ENCODE results near the gene KRTAP4-6.
"Not testable (repeated sequence)": the region's sequence is repeated elsewhere in the genome, so short reads cannot be mapped to it uniquely, and the experiment has no call there.

Gene KRTAP4-6

GRCh38 chr17:41127371-41127770, 13.0 kb downstream of the KRTAP4-6 start:
- DNase-seq (ENCODE audit: low read depth): no peak
- TF ChIP-seq, protein P1, sequence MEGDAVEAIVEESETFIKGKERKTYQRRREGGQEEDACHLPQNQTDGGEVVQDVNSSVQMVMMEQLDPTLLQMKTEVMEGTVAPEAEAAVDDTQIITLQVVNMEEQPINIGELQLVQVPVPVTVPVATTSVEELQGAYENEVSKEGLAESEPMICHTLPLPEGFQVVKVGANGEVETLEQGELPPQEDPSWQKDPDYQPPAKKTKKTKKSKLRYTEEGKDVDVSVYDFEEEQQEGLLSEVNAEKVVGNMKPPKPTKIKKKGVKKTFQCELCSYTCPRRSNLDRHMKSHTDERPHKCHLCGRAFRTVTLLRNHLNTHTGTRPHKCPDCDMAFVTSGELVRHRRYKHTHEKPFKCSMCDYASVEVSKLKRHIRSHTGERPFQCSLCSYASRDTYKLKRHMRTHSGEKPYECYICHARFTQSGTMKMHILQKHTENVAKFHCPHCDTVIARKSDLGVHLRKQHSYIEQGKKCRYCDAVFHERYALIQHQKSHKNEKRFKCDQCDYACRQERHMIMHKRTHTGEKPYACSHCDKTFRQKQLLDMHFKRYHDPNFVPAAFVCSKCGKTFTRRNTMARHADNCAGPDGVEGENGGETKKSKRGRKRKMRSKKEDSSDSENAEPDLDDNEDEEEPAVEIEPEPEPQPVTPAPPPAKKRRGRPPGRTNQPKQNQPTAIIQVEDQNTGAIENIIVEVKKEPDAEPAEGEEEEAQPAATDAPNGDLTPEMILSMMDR (conservative IDR thresholded peaks at IDR 0.05; ENCODE audit: control insufficient read depth, insufficient read depth, low read depth, low read length): no peak
- no peak overlapping the region for H3K4me3 ChIP-seq (ENCODE audit: control insufficient read depth, low read depth, low read length)

DNA sequence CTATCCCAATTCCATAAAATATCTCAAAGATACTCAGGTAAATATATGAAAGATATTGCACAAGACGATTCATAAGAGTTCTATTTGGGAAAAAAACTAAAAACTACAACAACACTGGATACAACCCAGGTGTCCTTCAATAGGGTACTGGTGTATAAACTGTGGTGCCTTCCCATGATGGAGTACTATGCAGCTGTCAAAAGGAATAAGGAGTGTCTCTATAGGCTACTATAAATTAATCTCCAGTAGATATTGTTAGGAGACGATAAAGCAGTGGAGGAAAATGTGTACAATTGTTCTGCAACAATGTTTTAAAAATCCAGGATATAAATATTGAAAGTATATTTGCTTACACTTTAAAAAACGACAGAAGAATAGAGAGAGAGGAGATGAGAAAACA, 13.9 kb downstream of the KRTAP4-6 start:
- TF ChIP-seq, protein P1 (conservative IDR thresholded peaks at IDR 0.05; ENCODE audit: control insufficient read depth, insufficient read depth, low read depth, low read length): no peak
- DNase-seq (ENCODE audit: low read depth): no peak
- no peak overlapping the region for H3K4me3 ChIP-seq (ENCODE audit: control insufficient read depth, low read depth, low read length)

DNA sequence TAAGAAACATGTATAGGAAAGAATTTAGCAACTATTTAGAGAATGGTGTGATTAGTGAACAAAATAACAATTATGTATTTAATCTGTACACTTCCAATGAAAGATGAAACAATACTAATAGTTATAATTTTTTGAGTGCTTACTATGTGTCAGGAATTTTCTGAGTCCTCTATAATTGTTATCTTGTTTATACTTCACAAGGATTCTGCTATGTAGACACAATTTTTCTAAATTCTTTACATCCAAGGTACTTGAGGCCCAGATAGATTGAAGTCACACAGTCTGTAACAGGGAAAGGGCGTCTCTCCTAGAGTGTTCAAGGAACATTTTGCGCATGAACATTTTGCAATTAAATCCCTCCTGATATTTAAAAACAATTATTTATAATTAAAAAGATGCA, 15.3 kb downstream of the KRTAP4-6 start:
- DNase-seq (ENCODE audit: low read depth): no peak
- TF ChIP-seq, protein P1 (conservative IDR thresholded peaks at IDR 0.05; ENCODE audit: control insufficient read depth, insufficient read depth, low read depth, low read length): no peak
- no peak overlapping the region for H3K4me3 ChIP-seq (ENCODE audit: control insufficient read depth, low read depth, low read length)

DNA sequence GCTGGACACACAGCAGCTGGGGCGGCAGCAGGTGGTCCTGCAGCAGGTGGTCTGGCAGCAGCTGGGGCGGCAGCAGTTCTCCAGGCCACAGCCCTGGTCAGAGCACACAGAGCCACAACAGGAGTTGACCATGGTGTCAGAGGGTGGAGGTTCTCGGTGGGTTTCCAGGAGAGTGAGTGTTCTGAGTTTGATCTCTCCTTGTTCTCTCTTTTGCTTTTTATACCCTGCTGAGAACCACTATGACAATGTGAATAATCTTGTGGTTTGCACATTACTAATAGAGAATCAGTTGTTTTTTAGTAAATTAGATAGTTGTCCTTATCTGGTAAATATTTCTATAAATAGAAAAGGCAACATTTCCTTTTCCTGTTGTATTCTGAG, 16.4 kb downstream of the KRTAP4-6 start, which contains the start of gene KRTAP4-12:
KRTAP4-12 (minus strand) TSS at position 192 of the 381 bp plus-strand sequence; CDS start at position 132, 60 bp downstream.
- not testable (repeated sequence) for H3K4me3 ChIP-seq (ENCODE audit: control insufficient read depth, low read depth, low read length); DNase-seq (ENCODE audit: low read depth)

DNA sequence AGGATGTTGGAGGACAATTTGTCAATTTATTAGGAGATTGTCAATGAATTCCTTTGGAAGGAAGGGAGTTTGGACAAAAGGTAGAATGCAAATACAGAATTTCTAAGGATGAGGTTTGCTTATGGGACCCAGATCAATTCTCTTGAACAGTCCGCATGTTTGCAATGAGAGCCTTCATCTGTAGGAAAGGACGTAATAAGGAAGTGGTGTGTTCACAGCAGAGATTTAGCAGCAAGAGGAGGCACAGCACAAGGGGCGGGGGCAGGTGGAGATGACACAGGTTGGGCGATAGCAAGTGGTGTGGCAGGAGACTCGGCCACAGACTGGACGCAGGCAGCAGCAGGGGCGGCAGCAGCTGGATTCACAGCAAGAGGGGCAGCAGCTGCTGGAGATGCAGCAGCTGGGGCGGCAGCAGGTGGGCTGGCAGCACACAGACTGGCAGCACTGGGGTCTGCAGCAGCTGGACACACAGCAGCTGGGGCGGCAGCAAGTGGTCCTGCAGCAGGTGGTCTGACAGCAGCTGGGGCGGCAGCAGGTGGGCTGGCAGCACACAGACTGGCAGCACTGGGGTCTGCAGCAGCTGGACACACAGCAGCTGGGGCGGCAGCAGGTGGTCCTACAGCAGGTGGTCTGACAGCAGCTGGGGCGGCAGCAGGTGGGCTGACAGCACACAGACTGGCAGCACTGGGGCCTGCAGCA, 16.9 kb downstream of the KRTAP4-6 start:
- not testable (repeated sequence) for DNase-seq (ENCODE audit: low read depth); H3K4me3 ChIP-seq (ENCODE audit: control insufficient read depth, low read depth, low read length)

GRCh38 chr17:41121742-41122141, 18.6 kb downstream of the KRTAP4-6 start:
- H3K4me3 ChIP-seq (ENCODE audit: control insufficient read depth, low read depth, low read length): no peak overlapping the region
- TF ChIP-seq, protein P1 (conservative IDR thresholded peaks at IDR 0.05; ENCODE audit: control insufficient read depth, insufficient read depth, low read depth, low read length): no peak
- DNase-seq (ENCODE audit: low read depth): no peak

DNA sequence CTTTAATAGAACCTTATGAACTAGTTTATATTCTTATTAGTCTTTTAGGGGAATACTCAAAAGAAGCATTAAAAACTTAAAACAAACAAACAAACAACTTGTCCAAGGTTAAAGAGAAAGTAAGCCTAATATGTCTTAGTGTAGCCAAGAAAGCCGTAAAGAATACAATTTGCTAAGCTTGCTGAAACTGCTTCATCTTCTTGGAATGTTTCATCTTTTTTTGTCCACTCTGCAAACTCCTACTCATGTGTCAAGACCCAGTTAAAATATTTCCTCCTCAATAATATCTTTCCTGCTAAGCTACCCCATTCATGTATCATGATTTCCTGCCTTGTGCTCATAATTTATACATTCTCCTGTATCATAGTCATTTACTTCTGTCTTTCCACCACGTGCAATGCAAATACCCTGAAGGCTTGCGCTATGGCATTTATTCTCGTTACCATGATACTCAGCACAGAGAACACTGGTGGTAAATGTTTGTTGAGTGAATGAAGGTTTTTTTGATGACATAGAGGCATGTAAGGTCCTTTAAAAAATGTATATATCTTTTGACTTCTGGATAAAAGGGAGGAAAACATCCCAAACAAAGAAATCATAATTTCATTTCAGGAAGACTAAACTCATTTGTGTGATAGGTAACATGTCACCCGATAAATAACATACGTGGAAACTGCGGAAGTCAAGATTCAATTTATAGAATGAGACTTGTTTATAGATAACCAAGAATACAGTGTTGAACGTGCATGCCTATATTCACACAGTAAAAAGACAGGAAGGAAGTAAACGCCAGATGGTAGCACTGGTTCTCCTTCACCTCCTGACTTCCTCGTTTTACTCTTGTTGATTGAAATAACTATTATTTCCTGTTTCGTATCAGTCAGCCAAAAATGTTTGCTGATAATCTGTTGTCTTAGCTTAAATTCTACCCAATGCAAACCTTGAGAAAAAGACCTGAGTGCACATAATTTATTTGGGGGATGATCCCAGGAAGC, 20.4 kb downstream of the KRTAP4-6 start:
- not testable (repeated sequence) for H3K4me3 ChIP-seq (ENCODE audit: control insufficient read depth, low read depth, low read length)
- peak; percentile 18 for DNase-seq (ENCODE audit: low read depth)

DNA sequence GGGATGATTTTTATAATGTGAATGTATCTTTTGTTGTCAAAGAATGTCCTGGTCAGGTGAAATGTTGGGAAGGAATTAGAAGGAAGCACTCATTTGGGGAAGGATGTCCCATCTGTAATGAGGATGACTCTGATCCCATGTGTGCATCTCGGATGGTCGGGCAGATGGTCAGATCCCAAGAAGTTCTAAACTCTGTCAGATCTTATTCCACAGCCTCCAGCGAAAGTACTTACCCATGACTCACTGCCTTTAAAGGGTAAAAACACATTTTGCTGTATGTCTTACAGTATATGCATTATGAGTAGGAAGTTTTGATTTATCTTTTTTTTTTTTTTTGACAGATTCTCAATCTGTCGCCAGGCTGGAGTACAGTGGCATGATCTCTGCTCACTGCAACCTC, 21.6 kb downstream of the KRTAP4-6 start:
- DNase-seq (ENCODE audit: low read depth): peak; percentile 14
- H3K4me3 ChIP-seq (ENCODE audit: control insufficient read depth, low read depth, low read length): no peak overlapping the region
- TF ChIP-seq, protein P1 (conservative IDR thresholded peaks at IDR 0.05; ENCODE audit: control insufficient read depth, insufficient read depth, low read depth, low read length): no peak

GRCh38 chr17:41117846-41118386, 22.4 kb downstream of the KRTAP4-6 start, which contains the start of gene KRTAP4-11:
Gene KRTAP4-11, minus strand, starts transcription at chr17:41118373. Its CDS starts 58 bp downstream, at chr17:41118315.
- not testable (repeated sequence) for H3K4me3 ChIP-seq (ENCODE audit: control insufficient read depth, low read depth, low read length)

More at GRCh38 chr17:41117846-41118386, 22.4 kb downstream of the KRTAP4-6 start, which contains the start of gene KRTAP4-11:
- DNase-seq (ENCODE audit: low read depth): not testable (repeated sequence)

Measured in fibroblast of mammary gland (primary cell).